Measurements from ENCODE around the gene SH3GLB1.
"Not testable (repeated sequence)": the region's sequence is repeated elsewhere in the genome, so short reads cannot be mapped to it uniquely, and the experiment has no call there.

SH3GLB1 gene

DNA sequence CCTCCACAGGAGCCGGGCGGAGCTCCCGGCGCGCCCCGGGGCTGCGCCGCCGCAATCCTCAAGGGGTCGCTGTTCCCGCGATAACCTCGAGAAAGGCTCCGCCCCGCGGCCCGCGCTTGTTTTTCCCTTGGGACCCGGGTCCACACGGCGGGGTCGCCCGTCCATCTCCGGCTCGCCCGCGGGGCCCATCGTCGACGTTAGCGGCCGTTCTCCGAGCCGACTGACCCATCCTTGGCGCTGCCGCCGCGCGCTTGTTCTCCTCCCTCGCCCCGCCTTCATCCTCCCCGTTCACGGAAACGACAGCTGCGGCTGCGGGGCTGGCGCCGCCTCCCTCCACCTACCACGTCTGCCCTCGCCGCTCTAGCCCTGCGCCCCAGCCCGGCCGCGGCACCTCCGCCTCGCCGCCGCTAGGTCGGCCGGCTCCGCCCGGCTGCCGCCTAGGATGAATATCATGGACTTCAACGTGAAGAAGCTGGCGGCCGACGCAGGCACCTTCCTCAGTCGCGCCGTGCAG is at the start of gene SH3GLB1:
Gene SH3GLB1, plus strand, starts transcription at position 119 of the 514 bp plus-strand sequence. Its CDS starts 324 bp downstream, at position 443.
- peak; percentile 91 for DNase-seq

DNA sequence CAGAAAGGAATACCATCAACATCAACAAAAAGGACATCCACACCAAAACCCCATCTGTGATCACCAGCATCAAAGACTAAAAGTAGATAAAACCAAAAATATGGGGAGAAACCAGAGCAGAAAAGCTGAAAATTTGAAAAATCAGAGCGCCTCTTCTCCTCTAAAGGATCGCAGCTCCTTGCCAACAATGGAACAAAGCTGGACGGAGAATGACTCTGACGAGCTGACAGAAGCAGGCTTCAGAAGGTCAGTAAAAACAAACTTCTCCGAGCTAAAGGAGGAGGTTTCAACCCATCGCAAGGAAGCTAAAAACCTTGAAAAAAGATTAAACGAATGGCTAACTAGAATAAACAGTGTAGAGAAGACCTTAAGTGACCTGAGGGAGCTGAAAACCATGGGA is 46.0 kb upstream of the SH3GLB1 start:
- DNase-seq, result not testable (repeated sequence)

DNA sequence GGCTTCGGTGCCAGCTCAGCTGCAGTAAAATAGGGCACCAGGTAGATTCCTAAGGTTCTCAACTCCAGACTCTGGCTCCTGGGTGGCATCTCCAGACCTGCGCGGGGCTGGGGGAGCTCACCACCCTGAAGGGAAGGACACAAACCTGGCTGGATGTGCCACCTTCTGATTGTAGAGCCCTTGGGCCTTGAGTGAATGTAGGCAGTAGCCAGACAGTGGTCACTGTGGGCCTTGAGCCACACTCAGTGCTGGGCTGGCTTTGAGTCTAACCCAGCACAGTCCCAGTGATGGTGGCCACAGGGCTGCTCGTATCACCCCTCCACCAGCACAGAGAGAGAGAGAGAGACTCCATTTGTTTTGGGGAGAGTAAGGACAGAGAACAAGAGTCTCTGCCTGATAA is 38.0 kb upstream of the SH3GLB1 start:
- no peak for DNase-seq

DNA sequence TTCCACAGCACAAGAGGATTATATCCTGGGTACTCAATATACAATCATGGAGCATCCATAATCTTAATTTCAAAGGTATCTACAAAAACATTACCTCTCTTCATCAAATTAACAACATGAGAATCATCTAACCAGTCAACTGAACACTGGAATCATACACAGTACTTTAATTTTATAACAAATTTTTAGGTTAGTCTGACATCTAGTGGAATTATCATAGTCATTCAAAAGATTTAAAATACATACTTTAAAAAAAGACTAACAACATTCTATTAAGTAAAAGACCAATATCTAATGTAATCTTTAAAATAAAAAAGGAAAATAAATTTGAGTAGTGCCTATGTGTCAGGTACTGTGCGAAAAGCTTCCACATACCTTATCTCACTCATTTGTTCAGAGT is 16.8 kb upstream of the SH3GLB1 start:
- no peak for DNase-seq

DNA sequence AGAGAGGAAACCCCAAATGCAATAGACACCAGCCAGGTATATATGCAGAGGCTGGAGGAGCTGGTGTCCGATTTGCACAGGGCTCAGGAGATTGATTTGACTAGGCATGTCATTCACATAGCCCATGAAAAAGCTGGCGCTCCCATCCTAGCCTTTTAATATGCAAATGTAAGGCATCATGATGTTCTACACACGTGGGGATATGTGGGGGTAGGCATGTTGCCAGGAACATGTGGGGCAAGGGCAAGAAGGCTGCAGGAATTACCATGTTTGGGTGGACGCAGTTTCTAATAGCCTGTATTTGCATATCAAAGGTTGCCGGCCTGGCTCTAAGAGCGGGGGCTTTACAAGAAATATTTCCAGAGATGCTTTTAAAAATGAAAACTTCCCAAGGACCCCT is 11.7 kb upstream of the SH3GLB1 start:
- DNase-seq, result no peak

DNA sequence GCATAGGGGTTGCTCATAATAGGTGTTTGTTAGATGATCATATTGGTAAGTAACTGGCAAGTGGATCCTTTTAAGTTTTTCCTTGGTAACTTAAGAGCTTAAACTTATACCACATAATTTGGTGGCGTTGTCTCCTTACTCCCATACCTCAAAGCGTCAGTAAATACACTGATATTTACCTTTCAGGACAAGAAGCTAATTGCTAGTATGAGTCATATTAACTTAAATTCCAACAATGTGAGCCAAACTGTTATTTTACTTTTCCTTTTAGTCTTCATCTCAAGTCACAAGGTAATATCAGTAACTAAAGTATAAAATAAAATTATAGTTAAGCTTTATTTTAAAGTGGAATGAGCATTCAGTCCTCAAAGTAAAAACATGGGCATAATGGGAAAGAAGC is 9.0 kb upstream of the SH3GLB1 start:
- no peak for DNase-seq

DNA sequence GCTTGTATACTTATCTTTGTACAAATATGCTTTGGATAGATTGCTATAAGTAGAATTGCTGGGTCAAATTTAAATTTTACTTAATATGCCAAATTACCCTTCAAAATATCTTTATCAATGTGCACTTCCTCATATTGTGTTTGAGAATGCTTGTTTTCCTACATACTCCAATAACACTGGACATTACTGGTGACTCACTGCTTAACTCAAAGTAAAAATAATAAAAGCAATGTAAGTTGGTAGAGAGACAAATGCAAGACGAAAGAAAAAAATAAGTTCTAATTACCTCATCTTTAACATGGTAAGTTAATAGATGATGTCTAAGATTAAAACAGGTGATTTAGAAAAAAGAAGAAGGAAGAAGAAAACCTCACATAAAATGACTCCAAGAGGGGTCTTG is 7.9 kb upstream of the SH3GLB1 start:
- no peak for DNase-seq

DNA sequence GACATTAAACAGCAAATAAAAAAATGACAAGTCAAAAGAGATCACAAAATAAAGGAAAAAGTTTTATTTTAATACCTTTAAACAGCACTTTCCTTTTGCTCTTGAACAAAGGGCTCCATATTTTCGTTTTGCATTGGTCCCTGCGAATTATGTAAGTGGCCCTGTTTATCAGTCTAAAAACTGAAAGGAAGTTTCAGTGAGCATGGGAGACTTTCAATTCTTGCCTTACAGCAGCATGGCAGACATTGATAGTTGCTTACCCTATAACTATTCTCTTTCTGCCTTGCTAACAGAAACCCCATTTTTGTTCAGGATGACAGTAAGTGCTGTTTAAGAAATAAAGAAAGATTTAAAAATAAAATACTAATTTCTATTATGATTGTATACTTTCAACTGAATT is 5.2 kb upstream of the SH3GLB1 start:
- no peak for DNase-seq

DNA sequence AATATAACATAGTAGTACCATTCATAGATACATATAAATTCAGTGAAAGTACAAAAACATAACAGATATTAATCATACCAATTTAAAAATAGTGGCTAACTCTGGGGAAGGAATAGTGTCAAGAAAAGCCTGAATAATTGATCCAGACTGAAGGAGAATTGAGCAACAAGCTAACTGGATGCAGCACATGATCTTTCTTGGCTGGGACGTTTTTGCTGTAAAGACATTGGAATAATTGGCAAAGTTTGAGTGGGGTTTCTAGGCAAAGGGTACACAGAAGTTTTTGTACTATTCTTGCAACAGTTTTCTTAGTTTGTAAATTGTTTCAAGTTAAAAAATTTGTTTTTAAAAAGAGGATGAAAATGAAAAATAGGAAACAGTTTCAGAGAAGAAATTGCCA is 2.6 kb upstream of the SH3GLB1 start:
- DNase-seq, result no peak

DNA sequence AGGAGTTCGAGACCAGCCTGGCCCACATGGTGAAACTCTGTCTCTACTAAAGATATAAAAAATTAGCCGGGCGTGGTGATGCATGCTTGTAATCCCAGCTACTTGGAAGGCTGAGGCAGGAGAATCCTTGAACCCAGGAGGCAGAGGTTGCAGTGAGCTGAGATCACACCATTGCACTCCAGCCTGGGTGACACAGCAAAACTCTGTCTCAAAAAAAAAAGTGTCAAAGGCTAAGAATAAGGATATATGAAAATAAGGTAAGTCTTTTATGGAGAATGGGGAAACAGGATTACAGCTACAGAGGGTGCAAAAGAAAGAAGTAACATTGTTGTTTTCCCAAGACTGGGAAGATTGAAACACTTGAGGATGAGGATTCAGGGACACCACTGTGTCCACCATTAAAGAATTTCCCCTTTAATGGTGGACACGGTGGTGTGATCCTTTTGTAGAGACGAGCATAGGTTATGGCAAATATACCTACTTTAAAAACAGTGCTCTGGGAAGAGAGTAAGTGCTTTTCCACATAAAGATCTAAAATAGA is 1.4 kb upstream of the SH3GLB1 start:
- DNase-seq, result not testable (repeated sequence)

DNA sequence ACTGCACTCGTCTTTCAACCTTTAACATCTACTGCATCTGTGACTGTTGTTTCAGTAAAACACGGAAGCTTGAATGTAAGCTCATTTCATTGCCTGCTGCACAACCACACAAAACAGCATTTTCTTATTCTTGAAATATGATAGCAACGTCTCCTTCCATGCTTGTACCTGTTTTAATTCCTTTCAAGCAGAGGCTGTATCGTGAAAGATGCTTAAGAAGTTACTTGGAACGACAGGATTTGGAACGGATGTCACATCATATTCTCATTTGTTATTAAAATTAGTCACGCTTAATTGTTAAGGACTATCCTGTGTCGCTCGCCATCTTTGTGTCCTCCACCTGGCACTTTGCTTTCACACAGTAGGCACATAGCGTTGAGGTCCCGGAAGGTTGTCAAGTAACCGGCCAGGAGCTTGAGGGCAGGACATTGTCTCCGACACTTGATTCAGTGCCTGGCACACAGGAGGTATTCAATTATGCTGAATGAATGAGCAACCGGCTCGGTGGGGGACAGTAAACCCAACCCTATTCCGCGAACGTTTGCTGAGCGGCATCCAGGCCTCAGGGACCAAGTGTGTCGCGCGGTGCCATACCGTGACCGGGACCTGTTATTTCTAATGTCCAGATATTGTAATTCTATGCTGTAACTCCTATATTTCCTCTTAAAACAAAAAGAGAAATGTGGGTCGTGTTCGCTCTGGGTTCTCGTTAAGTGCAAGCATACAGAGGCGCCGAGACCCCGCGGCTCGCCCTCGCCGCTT is 499 bp upstream of the SH3GLB1 start:
- no peak for DNase-seq

DNA sequence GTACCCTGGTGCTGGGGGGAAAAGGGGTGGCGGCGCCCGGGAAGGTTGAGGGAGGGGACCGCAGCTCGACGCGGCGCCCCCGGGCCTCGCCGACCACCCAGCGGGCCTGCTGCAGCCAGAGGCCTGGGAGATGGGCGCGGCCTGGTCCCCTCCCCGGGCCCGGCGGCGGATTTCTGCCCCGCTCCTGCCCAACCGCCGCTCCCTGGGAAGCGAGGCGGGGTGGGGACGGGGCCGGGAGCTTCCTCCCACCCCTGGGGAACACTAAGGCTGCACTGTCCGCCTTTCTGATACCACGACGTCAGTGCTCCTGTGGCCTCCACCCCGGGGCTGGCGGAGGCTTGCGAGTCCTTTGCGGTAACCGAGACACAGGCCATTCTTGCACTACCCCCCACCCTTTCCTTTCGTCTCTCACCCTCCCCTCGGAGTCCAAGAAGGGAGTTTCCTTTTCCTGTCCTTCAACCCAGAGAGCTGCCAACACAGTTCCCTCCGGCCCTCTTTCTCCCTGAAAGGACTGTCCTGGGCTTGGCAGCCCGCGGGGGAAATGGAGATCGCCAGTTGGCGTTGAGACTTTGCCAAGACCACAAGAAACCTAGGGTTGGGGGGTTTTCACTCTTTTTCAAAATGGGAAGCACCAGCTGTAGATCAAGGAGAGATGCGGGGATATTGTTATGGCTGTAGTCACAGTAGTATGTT is 742 bp downstream of the SH3GLB1 start:
- peak; percentile 51 for DNase-seq

DNA sequence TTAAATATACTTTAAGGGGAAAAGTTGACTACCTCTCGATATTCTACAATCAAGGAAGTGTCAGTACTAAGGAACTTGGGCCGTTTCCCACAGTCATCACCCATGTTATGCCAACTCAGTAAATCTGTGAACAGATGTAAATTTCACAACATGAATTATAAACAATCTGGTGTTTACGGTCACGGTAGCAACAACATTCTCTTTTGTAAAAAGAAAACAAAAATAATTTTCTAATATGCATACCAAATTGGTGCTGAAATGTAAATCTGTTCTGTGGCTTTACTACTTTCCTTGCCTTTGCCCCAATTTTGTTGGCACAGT is 1.2 kb downstream of the SH3GLB1 start:
- DNase-seq, result peak; percentile 5

DNA sequence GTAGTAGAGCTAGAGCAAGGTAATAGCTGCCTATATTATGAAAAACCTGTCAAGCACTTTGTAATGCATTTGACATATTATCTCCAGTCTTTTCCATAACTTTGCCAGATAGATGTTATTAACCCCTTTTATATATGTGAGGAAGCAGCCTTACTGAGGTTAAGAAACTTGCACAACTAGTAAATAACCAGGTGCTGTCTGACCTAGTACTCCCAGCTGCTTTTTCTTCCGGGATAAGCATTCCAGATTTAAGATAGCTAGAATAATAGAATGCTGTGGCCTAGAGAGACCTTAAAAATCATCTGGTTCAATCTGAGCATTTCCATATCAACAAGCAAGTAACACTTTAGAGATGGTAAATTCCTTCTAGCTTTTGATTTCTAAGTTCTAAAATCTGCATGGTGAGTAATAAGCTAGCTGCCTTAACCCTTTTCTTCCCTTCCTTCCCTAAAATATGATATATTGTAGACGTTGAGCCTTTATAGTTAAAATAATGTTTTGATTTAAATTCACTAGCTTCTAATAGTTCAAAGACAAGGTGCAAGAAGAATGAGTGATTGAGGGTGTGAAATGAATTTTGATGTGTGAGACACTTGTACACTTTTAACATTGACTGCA is 1.8 kb downstream of the SH3GLB1 start:
- no peak for DNase-seq

DNA sequence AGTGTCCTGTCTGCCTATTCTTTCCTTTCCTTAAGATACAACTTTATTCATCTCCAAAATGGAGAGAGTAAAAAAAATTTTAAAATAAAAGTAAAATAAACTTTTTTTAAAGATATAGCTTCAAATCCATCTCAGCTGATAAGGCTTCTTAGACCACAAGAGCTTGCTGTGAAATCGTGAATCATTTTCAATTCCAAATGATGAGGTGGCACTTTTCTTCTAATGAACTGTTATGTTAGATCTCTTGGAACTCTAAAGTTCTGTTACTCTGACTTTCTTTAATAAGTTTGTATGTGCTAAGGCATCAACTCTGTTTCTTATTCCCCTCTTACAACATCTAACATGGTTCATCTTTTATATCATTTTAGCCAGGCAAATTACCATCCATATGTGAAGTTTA is 4.5 kb downstream of the SH3GLB1 start:
- no peak for DNase-seq

DNA sequence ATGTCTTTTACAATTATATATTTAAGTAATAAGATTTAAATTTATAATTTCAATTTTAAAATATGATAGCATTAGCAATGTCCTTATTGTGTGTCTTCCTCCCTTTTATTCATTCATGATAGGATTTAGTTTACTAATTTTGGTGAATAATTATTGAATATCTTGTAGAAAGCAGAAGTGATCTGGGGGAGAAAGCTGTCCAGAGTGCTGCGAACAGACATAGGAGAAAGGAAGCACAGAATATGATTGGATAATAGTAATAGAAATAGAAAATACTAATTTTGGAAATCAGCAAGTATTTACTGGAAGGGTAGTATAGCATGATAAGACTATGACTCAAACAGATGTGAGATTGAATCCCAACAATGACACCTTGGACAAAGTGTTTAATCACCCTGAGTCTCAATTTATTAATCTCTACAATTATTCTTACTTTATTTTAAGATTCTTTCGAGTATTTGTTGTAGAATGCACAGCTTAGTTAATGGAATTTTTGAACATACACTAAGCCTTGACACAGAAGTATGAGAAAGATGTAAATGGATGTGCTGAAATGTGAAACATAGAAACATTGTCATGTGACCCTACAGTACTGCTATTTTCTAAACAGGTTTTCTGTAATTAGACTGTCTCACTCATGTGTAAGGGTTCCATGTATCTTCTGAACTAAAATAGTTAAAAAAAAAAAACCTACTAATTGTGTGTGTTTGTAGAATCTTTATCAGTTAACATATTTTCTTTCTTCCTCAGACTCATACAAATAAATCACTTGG is 7.9 kb downstream of the SH3GLB1 start:
- DNase-seq, result no peak

DNA sequence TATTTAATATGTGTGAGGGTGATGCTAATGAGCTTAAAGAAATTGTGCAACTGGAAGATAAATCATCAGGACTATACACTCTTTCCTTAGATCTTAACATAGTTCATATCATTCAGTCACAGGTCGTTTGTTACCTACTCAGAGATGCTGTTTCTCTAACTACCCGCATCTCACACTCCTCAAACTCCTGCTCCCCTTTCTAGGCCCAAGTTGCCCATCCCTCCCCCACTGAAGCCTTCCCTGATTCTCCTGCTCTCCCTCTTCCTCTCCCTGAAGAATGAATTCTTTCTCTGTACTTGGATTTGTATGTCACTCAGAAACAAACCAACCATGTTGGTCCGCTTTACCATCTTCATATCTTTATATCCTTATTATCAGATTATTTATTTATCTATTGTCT is 9.1 kb downstream of the SH3GLB1 start:
- DNase-seq, result no peak

DNA sequence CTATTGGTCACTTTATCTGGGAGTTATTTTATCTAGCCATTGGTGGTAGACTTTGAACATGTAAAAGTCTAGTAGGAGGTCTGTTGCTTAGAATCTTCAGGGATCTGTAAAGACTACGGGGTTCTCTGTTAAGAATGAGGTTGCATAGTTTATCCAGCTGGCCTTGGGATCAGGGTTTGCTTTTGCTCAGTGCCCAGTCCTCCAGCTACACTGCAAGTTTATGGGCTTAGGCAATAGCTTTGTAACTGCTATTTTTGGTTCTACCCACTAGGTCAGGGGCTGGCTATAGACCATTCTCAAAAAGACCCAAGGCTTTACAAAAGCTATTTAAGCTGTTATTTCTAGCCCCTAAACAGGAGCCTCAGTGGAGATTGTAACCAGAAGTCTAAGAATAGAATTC is 9.8 kb downstream of the SH3GLB1 start:
- DNase-seq, result no peak

DNA sequence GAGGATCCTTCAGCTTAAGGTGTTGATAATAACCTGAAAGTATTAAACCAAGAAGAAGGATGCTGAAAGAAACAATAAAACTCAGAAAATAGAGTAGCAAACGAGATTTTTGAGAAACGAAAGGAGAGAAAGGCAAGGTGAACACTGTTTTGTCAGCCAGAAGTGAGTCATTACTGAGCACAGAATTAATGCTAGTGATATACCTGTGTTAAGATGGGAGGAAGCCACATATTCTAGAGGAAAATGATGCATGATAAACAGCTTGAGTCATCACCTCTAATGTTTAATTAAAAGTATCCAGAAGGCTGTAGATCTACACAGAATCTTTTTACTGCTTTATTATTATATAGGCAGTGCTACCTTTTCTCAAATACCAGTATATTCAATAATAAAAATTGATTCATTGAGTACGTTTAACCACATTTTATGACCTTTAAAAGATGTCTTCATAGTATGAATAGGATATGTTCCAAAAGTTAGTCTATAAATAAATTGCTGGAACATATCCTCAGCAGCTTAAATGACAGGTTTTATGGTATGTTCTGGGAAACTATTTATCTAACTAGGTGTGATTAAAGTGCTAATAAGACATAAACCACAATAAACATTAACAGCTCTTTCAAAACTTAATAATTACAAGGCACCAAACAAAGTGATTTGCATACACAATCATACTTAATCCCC is 10.3 kb downstream of the SH3GLB1 start:
- DNase-seq, result no peak

DNA sequence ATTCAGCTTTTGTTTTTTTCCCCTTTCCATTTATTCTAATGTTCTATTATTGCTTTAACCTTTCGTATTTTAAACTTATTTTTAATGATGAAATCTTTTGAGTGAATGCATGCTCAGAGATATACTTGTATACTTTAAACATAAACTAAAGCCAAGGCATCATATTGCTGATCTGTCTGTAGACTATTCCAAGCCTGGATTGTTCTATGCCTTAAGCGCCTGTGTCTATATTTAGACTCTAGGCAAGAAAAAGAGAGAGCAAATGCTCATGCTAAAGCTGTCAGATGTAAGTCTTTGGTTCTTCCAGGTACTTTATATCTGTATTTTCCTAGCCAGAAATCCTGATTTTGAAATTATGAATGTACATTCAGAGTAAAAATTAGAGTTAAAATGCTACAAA is 14.4 kb downstream of the SH3GLB1 start:
- no peak for DNase-seq

DNA sequence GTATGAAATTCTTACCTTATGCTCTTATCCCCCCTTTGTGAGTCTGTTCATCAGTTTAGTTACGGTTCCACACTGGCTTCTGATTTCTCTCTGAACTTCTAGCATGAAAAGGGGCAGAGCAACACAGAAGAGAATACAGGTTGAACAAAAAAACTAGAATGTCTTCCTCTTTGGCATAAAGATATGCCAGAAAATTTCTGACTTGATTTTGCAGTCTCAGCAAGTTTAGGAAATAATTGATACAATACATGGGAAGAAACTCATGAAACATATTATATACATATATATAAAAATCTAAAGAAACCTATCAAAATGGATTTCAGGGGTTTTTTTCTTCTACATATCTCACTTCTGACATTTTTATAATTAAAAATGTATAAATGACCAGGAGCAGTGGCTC is 27.0 kb downstream of the SH3GLB1 start:
- DNase-seq, result no peak

DNA sequence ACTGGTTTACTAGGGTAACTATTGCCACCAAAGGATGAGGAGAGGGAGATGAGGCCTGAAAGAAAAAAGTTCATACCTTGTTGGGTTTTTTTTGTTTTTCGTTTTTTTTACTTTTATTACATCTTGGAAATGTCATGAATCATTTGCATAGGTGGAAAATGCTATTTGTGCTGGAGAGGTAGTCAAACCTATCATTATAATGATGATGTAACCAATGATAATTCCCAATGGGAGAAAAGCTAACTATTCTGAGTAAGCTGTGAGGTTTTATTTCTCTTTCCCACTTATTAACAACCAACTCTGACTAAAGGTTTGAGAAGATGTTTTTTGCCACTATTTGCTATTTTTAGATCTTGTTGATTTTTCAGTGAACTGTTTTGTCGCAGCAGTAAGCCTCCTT is 29.0 kb downstream of the SH3GLB1 start:
- DNase-seq, result no peak

All from stimulated activated CD4-positive, alpha-beta T cell treated with anti-CD3 and anti-CD28 coated beads, Interleukin-15, amount 100 ng/mL, for 24 hours (primary cell).